Thoracic aorta (tissue), 2 donors: ENCODE results near the gene WDR64. TPM values are rescaled to one million over a fixed set of nuclear protein-coding genes. Genes with fewer than 3 reads are reported as not detected.

Experiments used
- ATAC-seq: fragments of 150-250 bp; one replicate; pipeline ENCODE4 v1.8.0; 2017; ENCODE audit warnings: low read depth; ENCODE audit not compliant: insufficient number of reproducible peaks, low FRiP score
- DNase-seq: peaks from one replicate; pipeline ENCODE4 v3.0.0-alpha.2; 2020; ENCODE audit warnings: low spot score
- H3K27ac ChIP-seq, 2 donors: fragments of 200-600 bp; sonication (generic); 1 replicate in 1 of 2; 2 replicates in 1 of 2; pipeline ENCODE4 v1.5.1; 2016; ENCODE audit warnings: mild to moderate bottlenecking in 2 of 2, moderate library complexity in 2 of 2
- H3K27me3 ChIP-seq: fragments of 200-600 bp; sonication (generic); replicated peaks from 2 replicates; pipeline ENCODE4 v1.6.0; 2016; ENCODE audit warnings: mild to moderate bottlenecking; ENCODE audit not compliant: insufficient read depth
- H3K36me3 ChIP-seq: fragments of 200-600 bp; sonication (generic); one replicate; pipeline ENCODE4 v1.5.1; 2016
- H3K4me1 ChIP-seq, 2 donors: fragments of 200-600 bp; sonication (generic); 1 replicate in 1 of 2; 2 replicates in 1 of 2; pipeline versions ENCODE4 v1.5.1 to v1.6.0; 2016; ENCODE audit warnings: low read depth in 2 of 2, mild to moderate bottlenecking in 1 of 2; ENCODE audit not compliant: control insufficient read depth in 1 of 2
- H3K4me3 ChIP-seq: fragments of 200-600 bp; sonication (generic); 2 replicates; pipeline ENCODE4 v1.5.1; 2016; ENCODE audit warnings: mild to moderate bottlenecking
- H3K9me3 ChIP-seq: fragments of 200-600 bp; sonication (generic); 2 replicates; pipeline ENCODE4 v1.5.1; 2016
- CTCF ChIP-seq: fragments of 200-600 bp; sonication (generic); IDR thresholded peaks from one replicate; pipeline ENCODE4 v1.5.1; 2019; ENCODE audit warnings: antibody characterized with exemption
- total RNA-seq, 2 donors: library from RNA; depleted of rRNA; stranded (reverse); fragments of >200 nt; gene quantifications; one replicate each; pipeline versions ENCODE4 v1.1.0 to v1.2.3, GENCODE V29; 2016

Gene WDR64
- total RNA-seq, 2 donors from 2014 or later, result not detected

- no peak for TF ChIP-seq CTCF
- ATAC-seq (no peak), DNase-seq (no peak)
- Histone ChIP-seq H3K4me3 (no peak overlapping the region), H3K36me3 (no peaks in the 10 kb centered on the region), H3K27ac (no peak overlapping the region), H3K27me3 (no peaks in the 10 kb centered on the region), H3K4me1 (no peaks in the 10 kb centered on the region), H3K9me3 (no peaks in the 10 kb centered on the region)
Observed at GRCh38 chr1:241707442-241707841, 55.4 kb downstream of the WDR64 start.

- Histone ChIP-seq H3K27me3 (no peaks in the 10 kb centered on the region), H3K9me3 (no peaks in the 10 kb centered on the region)
- TF ChIP-seq CTCF, result no peak
Observed at GRCh38 chr1:241711326-241711725, 59.2 kb downstream of the WDR64 start.

GRCh38 chr1:241713316-241713715, 61.2 kb downstream of the WDR64 start:
- DNase-seq (no peak), ATAC-seq (no peak)
- no peak for TF ChIP-seq CTCF
- H3K9me3 ChIP-seq, result no peaks in the 10 kb centered on the region
- no peaks in the 10 kb centered on the region for H3K36me3 ChIP-seq
- H3K4me3 ChIP-seq, result no peak overlapping the region
- no peaks in the 10 kb centered on the region for H3K4me1 ChIP-seq
- H3K27ac ChIP-seq, result no peak overlapping the region
- no peaks in the 10 kb centered on the region for H3K27me3 ChIP-seq

More at GRCh38 chr1:241711326-241711725, 59.2 kb downstream of the WDR64 start:
- ATAC-seq (no peak), DNase-seq (no peak)
- Histone ChIP-seq H3K36me3 (no peaks in the 10 kb centered on the region), H3K4me3 (no peak overlapping the region), H3K27ac (no peak overlapping the region), H3K4me1 (no peaks in the 10 kb centered on the region)

- Histone ChIP-seq H3K27ac (no peak overlapping the region), H3K9me3 (no peaks in the 10 kb centered on the region), H3K36me3 (no peaks in the 10 kb centered on the region), H3K27me3 (no peaks in the 10 kb centered on the region), H3K4me3 (no peak overlapping the region), H3K4me1 (no peaks in the 10 kb centered on the region)
- DNase-seq, result no peak
- ATAC-seq, result no peak
- no peak for TF ChIP-seq CTCF
Observed at GRCh38 chr1:241714321-241715218, 62.5 kb downstream of the WDR64 start.

DNA sequence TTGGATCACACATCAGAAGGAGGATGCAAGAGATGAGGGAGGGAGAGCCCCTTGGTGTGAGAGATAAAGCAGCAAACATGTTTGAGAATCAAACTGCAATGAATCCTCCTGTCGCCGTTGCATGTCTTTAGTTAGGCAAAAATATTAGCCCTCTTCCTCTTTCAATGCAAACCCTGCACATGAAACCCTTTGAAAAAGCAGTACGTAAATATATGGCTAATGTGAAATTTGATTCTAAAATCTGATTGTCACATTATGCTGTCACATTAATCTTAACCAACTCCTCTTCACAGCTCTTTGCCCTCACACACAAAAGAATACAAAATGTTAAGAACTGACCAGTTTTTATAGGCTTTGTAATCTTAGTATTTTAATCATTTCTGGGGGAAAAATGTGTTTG, 63.4 kb downstream of the WDR64 start:
- DNase-seq (no peak), ATAC-seq (no peak)
- Histone ChIP-seq H3K4me1 (no peaks in the 10 kb centered on the region), H3K27me3 (no peaks in the 10 kb centered on the region), H3K4me3 (no peak overlapping the region), H3K9me3 (no peaks in the 10 kb centered on the region), H3K27ac (no peak overlapping the region), H3K36me3 (no peaks in the 10 kb centered on the region)
- no peak for TF ChIP-seq CTCF
